SJCRH30 (cell line): ENCODE measurements around the gene GPC1. TPM values are rescaled to one million over a fixed set of nuclear protein-coding genes. Genes with fewer than 3 reads are reported as not detected.
A peak's percentile ranks its signal among the peaks of the same experiment; 100 is the strongest.

Experiments
- DNase-seq, 2 experiments: peaks; one replicate each; pipeline ENCODE4 v3.0.0-alpha.2; 2015 to 2020
- H3K27ac ChIP-seq: fragments of 250-450 bp; sonication (Bioruptor Pico); 2 replicates; pipeline ENCODE4 v1.5.1; 2020; ENCODE audit warnings: mild to moderate bottlenecking, moderate library complexity
- H3K27me3 ChIP-seq: fragments of 250-450 bp; sonication (Bioruptor Pico); 2 replicates; pipeline ENCODE4 v1.5.1; 2020; ENCODE audit warnings: mild to moderate bottlenecking, moderate library complexity
- H3K36me3 ChIP-seq: fragments of 250-450 bp; sonication (Bioruptor Pico); 2 replicates; pipeline ENCODE4 v1.5.1; 2020; ENCODE audit warnings: mild to moderate bottlenecking, moderate library complexity
- H3K4me1 ChIP-seq: fragments of 250-450 bp; sonication (Bioruptor Pico); 2 replicates; pipeline ENCODE4 v1.5.1; 2020; ENCODE audit warnings: mild to moderate bottlenecking, moderate library complexity
- H3K4me3 ChIP-seq: fragments of 250-450 bp; sonication (Bioruptor Pico); 2 replicates; pipeline ENCODE4 v1.5.1; 2020; ENCODE audit warnings: mild to moderate bottlenecking, moderate library complexity
- H3K9me3 ChIP-seq: fragments of 250-450 bp; sonication (Bioruptor Pico); replicated peaks from 2 replicates; pipeline ENCODE4 v1.5.1; 2020; ENCODE audit warnings: mild to moderate bottlenecking, moderate library complexity
- total RNA-seq: library from RNA; depleted of rRNA; stranded (reverse); fragments of >200 nt; shearing (Covaris generic); gene quantifications from 2 replicates; pipeline ENCODE4 v1.2.3, GENCODE V29; 2014

Gene GPC1
- total RNA-seq, 1 experiment from 2014 or later, result 78.1 TPM

DNA sequence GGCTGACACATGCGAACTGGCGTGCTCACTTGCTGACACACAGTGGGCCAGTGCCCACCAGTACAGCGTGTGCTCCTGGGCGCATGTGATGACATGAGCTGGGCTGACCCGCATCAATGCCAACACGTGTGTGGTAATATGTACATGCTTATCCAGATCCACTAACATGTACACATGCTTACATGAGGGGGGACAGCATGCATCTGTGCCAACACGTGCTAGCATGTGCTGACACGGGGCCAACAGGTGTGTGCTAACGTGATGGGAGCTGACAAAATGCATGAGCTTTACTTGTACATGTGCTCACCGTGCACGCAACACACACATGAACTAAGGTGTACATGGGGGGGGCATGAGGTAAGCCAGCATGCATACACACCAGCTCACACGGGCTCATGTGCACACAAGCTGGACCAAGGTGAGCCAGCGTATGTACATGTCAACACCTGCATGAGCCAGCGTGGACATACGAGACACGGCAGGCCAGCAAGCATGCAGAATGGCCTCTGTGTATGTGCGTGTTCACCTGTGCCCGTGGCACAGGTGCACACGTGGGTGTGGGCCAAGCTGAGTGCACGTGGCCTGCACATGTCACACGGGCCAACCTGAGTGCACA is 28.5 kb downstream of the GPC1 start:
- Histone ChIP-seq H3K27ac (no peak overlapping the region), H3K9me3 (no peaks in the 10 kb centered on the region), H3K27me3 (no peaks in the 10 kb centered on the region), H3K36me3 (peaks cover 54% of the 10 kb centered on the region), H3K4me3 (no peak overlapping the region), H3K4me1 (peaks cover 20% of the 10 kb centered on the region)
- peak in 1 of 2 experiments; percentile 4 for DNase-seq

DNA sequence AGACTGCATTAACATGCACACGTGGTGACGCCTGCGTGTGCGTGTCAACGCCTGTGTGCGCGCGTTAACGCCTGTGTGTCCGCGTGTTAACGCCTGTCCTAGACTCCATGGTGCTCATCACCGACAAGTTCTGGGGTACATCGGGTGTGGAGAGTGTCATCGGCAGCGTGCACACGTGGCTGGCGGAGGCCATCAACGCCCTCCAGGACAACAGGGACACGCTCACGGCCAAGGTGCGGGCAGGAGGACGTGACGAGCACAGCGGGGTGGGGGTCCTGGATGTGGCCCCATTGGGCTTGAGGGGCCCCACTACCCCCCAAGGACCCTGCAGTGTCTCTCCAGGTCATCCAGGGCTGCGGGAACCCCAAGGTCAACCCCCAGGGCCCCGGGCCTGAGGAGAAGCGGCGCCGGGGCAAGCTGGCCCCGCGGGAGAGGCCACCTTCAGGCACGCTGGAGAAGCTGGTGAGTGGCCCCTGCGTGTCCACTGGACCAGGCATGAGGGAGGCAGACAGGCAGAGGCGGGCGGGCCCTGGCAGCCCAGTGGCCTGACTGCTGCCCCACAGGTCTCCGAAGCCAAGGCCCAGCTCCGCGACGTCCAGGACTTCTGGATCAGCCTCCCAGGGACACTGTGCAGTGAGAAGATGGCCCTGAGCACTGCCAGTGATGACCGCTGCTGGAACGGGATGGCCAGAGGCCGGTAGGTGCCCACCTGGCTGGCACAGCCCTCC is 29.2 kb downstream of the GPC1 start:
- no peak overlapping the region for H3K4me3 ChIP-seq
- H3K36me3 ChIP-seq, result peaks cover 54% of the 10 kb centered on the region
- DNase-seq, result peak; percentile 0 to 4
- H3K27ac ChIP-seq, result no peak overlapping the region
- H3K4me1 ChIP-seq, result peaks cover 13% of the 10 kb centered on the region
- H3K9me3 ChIP-seq, result no peaks in the 10 kb centered on the region
- no peaks in the 10 kb centered on the region for H3K27me3 ChIP-seq

DNA sequence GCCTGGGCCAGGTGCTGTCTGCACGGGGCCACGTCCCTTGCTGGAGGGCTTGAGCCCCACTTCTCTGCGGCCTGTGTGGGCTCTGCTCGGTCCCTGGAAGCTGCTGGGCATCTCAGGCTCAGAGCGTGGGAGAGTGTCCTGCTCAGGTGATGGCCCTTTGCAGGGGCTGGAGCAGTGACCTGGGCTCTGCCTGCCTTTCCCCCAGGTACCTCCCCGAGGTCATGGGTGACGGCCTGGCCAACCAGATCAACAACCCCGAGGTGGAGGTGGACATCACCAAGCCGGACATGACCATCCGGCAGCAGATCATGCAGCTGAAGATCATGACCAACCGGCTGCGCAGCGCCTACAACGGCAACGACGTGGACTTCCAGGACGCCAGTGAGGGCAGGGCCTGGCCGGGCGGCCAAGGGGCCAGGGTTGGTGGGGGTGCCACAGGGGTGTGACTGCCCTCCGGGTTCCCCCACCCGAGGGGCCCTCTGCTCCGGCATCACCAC is 29.9 kb downstream of the GPC1 start:
- Histone ChIP-seq H3K4me3 (no peak overlapping the region), H3K9me3 (no peaks in the 10 kb centered on the region), H3K36me3 (peaks cover 54% of the 10 kb centered on the region), H3K27ac (no peak overlapping the region), H3K4me1 (peaks cover 8% of the 10 kb centered on the region), H3K27me3 (no peaks in the 10 kb centered on the region)
- peak in 1 of 2 experiments; percentile 2 for DNase-seq

DNA sequence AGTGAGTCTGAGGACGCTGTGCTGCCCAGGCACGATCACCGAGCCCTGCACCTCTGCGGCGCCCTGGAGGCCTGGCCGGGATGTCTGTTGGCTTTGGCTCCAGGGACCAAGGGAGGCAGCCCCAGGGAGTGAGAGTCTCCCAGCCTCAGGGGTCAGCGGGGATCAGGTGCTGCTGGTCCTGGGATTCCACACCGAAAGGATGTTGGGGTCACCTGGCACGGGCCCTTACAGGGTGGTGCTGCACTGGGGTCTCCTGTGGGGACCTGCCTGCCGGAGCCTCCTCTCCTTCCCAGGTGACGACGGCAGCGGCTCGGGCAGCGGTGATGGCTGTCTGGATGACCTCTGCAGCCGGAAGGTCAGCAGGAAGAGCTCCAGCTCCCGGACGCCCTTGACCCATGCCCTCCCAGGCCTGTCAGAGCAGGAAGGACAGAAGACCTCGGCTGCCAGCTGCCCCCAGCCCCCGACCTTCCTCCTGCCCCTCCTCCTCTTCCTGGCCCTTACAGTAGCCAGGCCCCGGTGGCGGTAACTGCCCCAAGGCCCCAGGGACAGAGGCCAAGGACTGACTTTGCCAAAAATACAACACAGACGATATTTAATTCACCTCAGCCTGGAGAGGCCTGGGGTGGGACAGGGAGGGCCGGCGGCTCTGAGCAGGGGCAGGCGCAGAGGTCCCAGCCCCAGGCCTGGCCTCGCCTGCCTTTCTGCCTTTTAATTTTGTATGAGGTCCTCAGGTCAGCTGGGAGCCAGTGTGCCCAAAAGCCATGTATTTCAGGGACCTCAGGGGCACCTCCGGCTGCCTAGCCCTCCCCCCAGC is 30.5 kb downstream of the GPC1 start:
- Histone ChIP-seq H3K4me3 (no peak overlapping the region), H3K4me1 (peaks cover 2% of the 10 kb centered on the region), H3K27ac (no peak overlapping the region), H3K9me3 (no peaks in the 10 kb centered on the region), H3K36me3 (peaks cover 54% of the 10 kb centered on the region), H3K27me3 (no peaks in the 10 kb centered on the region)
- peak in 1 of 2 experiments; percentile 4 for DNase-seq

DNA sequence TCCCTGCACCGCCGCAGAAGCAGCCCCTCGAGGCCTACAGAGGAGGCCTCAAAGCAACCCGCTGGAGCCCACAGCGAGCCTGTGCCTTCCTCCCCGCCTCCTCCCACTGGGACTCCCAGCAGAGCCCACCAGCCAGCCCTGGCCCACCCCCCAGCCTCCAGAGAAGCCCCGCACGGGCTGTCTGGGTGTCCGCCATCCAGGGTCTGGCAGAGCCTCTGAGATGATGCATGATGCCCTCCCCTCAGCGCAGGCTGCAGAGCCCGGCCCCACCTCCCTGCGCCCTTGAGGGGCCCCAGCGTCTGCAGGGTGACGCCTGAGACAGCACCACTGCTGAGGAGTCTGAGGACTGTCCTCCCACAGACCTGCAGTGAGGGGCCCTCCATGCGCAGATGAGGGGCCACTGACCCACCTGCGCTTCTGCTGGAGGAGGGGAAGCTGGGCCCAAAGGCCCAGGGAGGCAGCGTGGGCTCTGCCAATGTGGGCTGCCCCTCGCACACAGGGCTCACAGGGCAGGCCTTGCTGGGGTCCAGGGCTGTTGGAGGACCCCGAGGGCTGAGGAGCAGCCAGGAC is 31.2 kb downstream of the GPC1 start:
- no peak overlapping the region for H3K4me3 ChIP-seq
- no peaks in the 10 kb centered on the region for H3K4me1 ChIP-seq
- peak in 1 of 2 experiments; percentile 7 for DNase-seq
- no peaks in the 10 kb centered on the region for H3K27me3 ChIP-seq
- H3K9me3 ChIP-seq, result no peaks in the 10 kb centered on the region
- no peak overlapping the region for H3K27ac ChIP-seq
- H3K36me3 ChIP-seq, result peaks cover 48% of the 10 kb centered on the region

DNA sequence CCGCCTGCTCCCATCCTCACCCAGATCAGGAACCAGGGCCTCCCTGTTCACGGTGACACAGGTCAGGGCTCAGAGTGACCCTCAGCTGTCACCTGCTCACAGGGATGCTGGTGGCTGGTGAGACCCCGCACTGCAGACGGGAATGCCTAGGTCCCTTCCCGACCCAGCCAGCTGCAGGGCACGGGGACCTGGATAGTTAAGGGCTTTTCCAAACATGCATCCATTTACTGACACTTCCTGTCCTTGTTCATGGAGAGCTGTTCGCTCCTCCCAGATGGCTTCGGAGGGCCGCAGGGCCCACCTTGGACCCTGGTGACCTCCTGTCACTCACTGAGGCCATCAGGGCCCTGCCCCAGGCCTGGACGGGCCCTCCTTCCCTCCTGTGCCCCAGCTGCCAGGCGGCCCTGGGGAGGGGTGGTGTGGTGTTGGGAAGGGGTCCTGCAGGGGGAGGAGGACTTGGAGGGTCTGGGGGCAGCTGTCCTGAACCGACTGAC is 31.7 kb downstream of the GPC1 start:
- H3K4me1 ChIP-seq, result no peaks in the 10 kb centered on the region
- H3K27me3 ChIP-seq, result no peaks in the 10 kb centered on the region
- no peak overlapping the region for H3K4me3 ChIP-seq
- H3K9me3 ChIP-seq, result no peaks in the 10 kb centered on the region
- H3K36me3 ChIP-seq, result peaks cover 44% of the 10 kb centered on the region
- no peak overlapping the region for H3K27ac ChIP-seq
- DNase-seq, result peak in 1 of 2 experiments; percentile 2

DNA sequence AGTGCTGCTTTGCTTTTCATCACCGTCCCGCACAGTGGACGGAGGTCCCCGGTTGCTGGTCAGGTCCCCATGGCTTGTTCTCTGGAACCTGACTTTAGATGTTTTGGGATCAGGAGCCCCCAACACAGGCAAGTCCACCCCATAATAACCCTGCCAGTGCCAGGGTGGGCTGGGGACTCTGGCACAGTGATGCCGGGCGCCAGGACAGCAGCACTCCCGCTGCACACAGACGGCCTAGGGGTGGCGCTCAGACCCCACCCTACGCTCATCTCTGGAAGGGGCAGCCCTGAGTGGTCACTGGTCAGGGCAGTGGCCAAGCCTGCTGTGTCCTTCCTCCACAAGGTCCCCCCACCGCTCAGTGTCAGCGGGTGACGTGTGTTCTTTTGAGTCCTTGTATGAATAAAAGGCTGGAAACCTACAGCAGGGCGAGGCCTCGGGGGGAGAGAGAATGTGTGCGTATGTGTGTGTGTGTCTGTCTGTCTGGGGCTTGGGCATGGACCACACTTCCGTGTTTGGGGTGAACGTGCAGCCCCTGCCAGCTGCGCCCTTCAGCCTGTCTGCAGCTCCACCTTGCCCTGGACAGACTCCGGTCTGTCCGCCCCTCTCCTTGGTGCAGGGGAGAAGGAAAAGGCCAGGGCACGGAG is 32.3 kb downstream of the GPC1 start:
- H3K4me3 ChIP-seq, result no peak overlapping the region
- 0 out of 2 replicates have a peak, but pooled peaks cover 4% of the 10 kb centered on the region for H3K9me3 ChIP-seq
- H3K4me1 ChIP-seq, result no peaks in the 10 kb centered on the region
- DNase-seq, result peak in 1 of 2 experiments; percentile 4
- peaks cover 38% of the 10 kb centered on the region for H3K36me3 ChIP-seq
- no peaks in the 10 kb centered on the region for H3K27me3 ChIP-seq
- H3K27ac ChIP-seq, result no peak overlapping the region

DNA sequence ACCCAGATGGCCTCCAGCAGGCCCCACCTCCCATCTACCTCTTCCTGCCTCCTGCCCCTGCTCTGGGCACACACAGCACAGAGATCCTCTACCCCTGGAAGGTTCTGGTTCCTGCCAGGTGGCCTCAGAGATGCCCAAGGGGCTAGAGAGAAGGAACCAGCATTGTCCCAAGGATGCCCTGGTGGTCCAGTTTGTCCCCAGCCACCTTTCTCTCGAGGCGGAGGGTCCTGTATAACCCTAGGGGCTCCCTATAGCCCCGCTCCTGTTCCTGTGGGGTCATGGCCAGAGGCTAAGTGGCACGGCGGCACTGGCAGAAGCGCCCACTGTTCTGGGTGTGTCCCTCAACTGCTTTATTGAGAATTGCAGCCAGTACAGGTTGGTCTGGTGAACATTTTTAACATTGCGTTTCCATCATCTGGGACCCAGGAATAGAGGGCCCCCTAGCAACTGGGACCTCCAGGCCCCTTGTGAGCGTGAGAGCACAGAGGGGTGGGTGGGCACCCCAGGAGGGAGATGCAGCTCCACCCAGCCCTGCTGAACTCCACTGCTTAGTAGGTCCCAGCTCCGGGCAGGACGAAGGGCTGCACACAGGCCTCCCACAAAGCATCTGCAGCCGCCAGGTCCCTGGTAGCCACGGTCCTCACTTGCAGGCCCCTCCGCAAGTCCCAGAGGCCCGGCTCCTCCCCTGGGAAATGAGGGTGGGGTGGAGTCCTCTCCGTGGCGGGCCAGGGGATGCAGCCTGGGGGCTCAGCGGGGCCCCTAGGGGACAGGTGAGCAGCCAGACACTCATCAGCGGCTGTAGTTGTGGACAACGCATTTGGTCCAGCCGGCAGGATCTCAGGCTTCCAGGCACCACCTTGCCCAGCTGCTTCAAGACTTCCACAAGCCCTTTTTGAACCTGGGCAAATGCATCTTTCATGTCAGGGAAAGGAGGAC is 33.1 kb downstream of the GPC1 start:
- peak in 1 of 2 experiments; percentile 31 for DNase-seq
- no peaks in the 10 kb centered on the region for H3K27me3 ChIP-seq
- H3K4me3 ChIP-seq, result no peak overlapping the region
- no peaks in the 10 kb centered on the region for H3K4me1 ChIP-seq
- peaks cover 8% of the 10 kb centered on the region for H3K9me3 ChIP-seq
- H3K27ac ChIP-seq, result no peak overlapping the region
- peaks cover 30% of the 10 kb centered on the region for H3K36me3 ChIP-seq

DNA sequence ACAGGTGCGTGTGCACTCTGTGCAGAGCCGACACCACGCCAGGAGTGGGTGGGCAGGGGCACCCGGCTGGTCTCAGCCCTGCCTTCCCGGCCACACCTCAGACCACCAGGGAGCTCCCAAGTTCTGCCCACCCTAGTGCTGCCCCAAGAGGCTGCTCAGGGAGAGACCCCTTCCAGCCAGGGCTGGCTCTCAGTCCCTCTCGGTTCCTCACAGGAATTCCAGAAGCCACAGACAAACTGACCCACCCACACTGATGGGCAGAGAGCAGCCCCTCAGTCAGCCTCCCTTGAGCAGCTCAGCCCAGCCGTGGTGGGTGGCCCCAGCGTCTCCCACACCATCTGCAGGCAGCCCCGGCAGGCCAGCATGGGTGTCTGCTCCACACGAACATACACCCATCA is 33.8 kb downstream of the GPC1 start:
- Histone ChIP-seq H3K9me3 (peaks cover 12% of the 10 kb centered on the region), H3K27ac (no peak overlapping the region), H3K36me3 (peaks cover 24% of the 10 kb centered on the region), H3K4me3 (no peak overlapping the region), H3K27me3 (no peaks in the 10 kb centered on the region), H3K4me1 (no peaks in the 10 kb centered on the region)
- peak in 1 of 2 experiments; percentile 23 for DNase-seq

DNA sequence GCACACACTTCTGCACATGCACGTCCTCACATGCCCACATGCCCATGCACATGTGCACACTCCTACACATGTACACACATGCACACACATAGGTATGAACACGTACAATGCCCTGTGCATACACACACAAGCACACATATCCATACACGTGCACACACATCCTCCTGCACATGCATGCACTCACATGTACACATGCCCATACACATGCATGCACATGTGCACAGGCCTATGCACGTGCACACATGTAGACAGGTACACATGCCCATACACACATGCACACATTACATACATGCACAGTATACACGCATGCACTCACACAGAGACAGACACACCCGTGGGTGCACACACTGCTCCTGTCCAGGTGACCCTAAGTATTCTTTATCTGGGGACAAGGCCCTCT is 34.3 kb downstream of the GPC1 start:
- Histone ChIP-seq H3K9me3 (peaks cover 12% of the 10 kb centered on the region), H3K27ac (no peak overlapping the region), H3K36me3 (peaks cover 21% of the 10 kb centered on the region; the same call in 1 of the 2 replicates), H3K4me1 (no peaks in the 10 kb centered on the region), H3K27me3 (no peaks in the 10 kb centered on the region), H3K4me3 (no peak overlapping the region)
- DNase-seq, result peak in 1 of 2 experiments; percentile 2

DNA sequence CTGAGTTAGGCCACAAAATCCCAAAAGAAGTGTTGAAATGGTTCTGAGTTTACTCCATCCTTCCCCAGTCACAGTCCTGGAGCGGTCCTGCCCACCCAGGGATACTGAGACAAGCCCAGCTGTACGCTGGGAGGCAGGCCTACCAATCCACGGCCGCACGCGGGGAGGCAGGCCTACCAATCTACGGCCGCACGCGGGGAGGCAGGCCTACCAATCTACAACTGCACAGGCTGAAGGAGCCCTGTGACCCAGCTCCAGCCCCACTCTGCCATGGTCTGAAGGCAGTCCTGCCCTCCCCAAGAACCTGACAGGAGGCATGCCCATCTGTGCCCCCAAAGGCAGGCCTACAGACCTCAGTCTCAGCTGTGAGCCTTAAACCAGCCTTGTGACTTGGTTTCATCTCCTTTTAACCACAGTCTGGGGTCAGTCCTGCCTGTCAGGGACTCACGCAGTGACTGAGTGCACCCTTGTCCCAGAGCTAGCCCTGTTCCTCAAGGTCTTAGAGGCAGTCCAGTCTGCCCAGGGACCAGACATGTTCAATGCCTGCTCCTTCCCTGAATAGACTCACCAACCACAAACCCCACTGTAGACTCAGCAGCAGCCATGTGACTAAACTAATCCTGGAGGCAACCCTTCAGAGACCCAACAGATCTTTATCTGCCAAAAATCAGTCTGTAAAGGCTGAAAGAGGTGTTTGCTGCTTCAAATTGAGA is 36.8 kb downstream of the GPC1 start:
- no peaks in the 10 kb centered on the region for H3K4me1 ChIP-seq
- DNase-seq, result no peak
- H3K27ac ChIP-seq, result no peak overlapping the region
- no peaks in the 10 kb centered on the region for H3K27me3 ChIP-seq
- no peaks in the 10 kb centered on the region for H3K36me3 ChIP-seq
- H3K4me3 ChIP-seq, result no peak overlapping the region
- H3K9me3 ChIP-seq, result peaks cover 12% of the 10 kb centered on the region

DNA sequence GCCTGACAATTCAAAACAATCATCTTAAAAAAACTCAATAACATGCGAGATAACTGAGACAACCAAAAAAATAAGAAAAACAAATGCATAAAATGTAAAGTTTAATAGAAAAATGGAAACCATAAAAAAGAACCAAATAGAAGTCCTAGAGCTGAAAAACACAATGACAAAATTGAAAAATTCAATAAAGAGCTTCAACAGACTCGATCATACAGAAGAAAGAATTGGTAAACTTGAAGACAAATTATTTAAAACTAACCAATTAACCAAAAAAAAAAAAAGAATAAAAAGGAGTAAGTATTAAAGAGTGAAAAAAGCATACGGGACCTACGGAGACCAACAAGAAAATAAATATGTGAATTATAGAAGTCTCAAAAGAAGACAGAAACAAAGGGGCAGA is 37.7 kb downstream of the GPC1 start:
- H3K27ac ChIP-seq, result no peak overlapping the region
- DNase-seq, result no peak
- H3K4me1 ChIP-seq, result no peaks in the 10 kb centered on the region

DNA sequence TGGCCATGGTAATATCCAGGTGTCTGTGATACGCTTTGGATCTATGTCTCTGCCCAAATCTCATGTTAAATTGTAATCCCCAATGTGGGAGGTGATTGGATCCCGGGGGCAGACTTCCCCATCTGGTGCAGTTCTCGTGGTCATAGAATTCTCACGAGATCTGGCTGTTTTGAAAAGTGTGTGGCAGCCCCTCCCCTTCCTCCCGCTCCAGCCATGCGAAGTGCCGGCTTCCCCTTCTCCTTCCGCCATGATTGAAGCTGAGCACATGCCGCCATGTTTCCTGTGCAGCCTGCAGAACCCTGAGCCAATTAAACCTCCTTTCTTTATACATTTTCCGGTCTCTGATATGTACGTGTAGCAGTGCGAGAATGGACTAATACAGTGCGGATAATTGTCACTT is 42.5 kb downstream of the GPC1 start:
- H3K4me1 ChIP-seq, result no peaks in the 10 kb centered on the region
- no peaks in the 10 kb centered on the region for H3K27me3 ChIP-seq
- no peak overlapping the region for H3K27ac ChIP-seq
- peak in 1 of 2 experiments; percentile 1 for DNase-seq
- no peaks in the 10 kb centered on the region for H3K36me3 ChIP-seq
- H3K9me3 ChIP-seq, result peaks cover 8% of the 10 kb centered on the region
- no peak overlapping the region for H3K4me3 ChIP-seq

More for the DNA sequence above, 37.7 kb downstream of the GPC1 start:
- Histone ChIP-seq H3K27me3 (no peaks in the 10 kb centered on the region), H3K9me3 (peaks cover 12% of the 10 kb centered on the region), H3K4me3 (no peak overlapping the region), H3K36me3 (no peaks in the 10 kb centered on the region)
